Activated CD8-positive, alpha-beta memory T cell treated with anti-CD3 and anti-CD28 coated beads, Interleukin-2, amount 10 ng/mL, durations not matched to agents 7 days and 5 days (primary cell): Measurements from ENCODE around the gene LARP6. TPM values are rescaled to one million over a fixed set of nuclear protein-coding genes. Genes with fewer than 3 reads are reported as not detected.
"Not testable (repeated sequence)": the region's sequence is repeated elsewhere in the genome, so short reads cannot be mapped to it uniquely, and the experiment has no call there.

Experiments
- ATAC-seq: fragments of 150-1000 bp; cut with Tn5 transposase; one replicate; pipeline ENCODE4 v1.10.0; 2021; ENCODE audit warnings: moderate library complexity
- CTCF ChIA-PET: fragments of 350-600 bp; sonication (Branson Sonifier 250); formaldehyde crosslinking; loops from one replicate; lab custom pipeline; 2021; ENCODE audit warnings: antibody characterized with exemption; lab: Charles Lee
- DNase-seq: peaks from one replicate; pipeline ENCODE4 v3.0.0-alpha.2; 2020
- H3K27ac Mint-ChIP-seq: one replicate; pipeline ENCODE4 v1.8.0; 2021; ENCODE audit warnings: mild to moderate bottlenecking, mixed read lengths
- H3K27me3 Mint-ChIP-seq: one replicate; pipeline ENCODE4 v1.8.0; 2021; ENCODE audit warnings: mixed read lengths
- H3K36me3 Mint-ChIP-seq: one replicate; pipeline ENCODE4 v1.8.0; 2021; ENCODE audit warnings: mild to moderate bottlenecking, mixed read lengths
- H3K4me1 Mint-ChIP-seq: one replicate; pipeline ENCODE4 v1.8.0; 2021; ENCODE audit warnings: mixed read lengths
- H3K4me3 Mint-ChIP-seq: one replicate; pipeline ENCODE4 v1.8.0; 2021; ENCODE audit warnings: mild to moderate bottlenecking, moderate library complexity, mixed read lengths
- H3K9me3 Mint-ChIP-seq: one replicate; pipeline ENCODE4 v1.8.0; 2022; ENCODE audit warnings: low read depth, mixed read lengths
- total RNA-seq, 2 experiments: library from RNA; stranded (reverse); gene quantifications; one replicate each; pipeline ENCODE4 v1.2.3, GENCODE V29; 2021

Gene LARP6
- total RNA-seq, 2 experiments from 2014 or later = not detected

GRCh38 chr15:70870051-70870450, 16.1 kb upstream of the LARP6 start:
- CTCF ChIA-PET = interaction anchor here (0.7 kb wide), 1 partner anchor 66 kb away, joined by 3 read pairs; no protein-coding TSS in a partner anchor
- H3K4me1 Mint-ChIP-seq = peaks cover 2% of the 10 kb centered on the region
- DNase-seq (no peak), ATAC-seq (no peak)
- no peak overlapping the region for H3K27ac Mint-ChIP-seq
- H3K36me3 Mint-ChIP-seq = no peaks in the 10 kb centered on the region
- peaks cover 18% of the 10 kb centered on the region for H3K27me3 Mint-ChIP-seq
- H3K4me3 Mint-ChIP-seq = no peak overlapping the region
- no peaks in the 10 kb centered on the region for H3K9me3 Mint-ChIP-seq

GRCh38 chr15:70869346-70869745, 15.4 kb upstream of the LARP6 start:
- CTCF ChIA-PET = interaction anchor here (0.7 kb wide), 1 partner anchor 67 kb away, joined by 3 read pairs; no protein-coding TSS in a partner anchor
- Mint-ChIP-seq H3K27ac (no peak overlapping the region), H3K27me3 (peaks cover 11% of the 10 kb centered on the region), H3K4me3 (no peak overlapping the region), H3K9me3 (no peaks in the 10 kb centered on the region), H3K36me3 (no peaks in the 10 kb centered on the region), H3K4me1 (peaks cover 2% of the 10 kb centered on the region)
- no peak for ATAC-seq
- DNase-seq = no peak

GRCh38 chr15:70867911-70868467, 14.0 kb upstream of the LARP6 start:
- CTCF ChIA-PET = no interaction called here
- Mint-ChIP-seq H3K4me1 (peaks cover 2% of the 10 kb centered on the region), H3K27ac (no peak overlapping the region), H3K36me3 (no peaks in the 10 kb centered on the region), H3K4me3 (no peak overlapping the region), H3K9me3 (no peaks in the 10 kb centered on the region), H3K27me3 (peaks cover 4% of the 10 kb centered on the region)
- no peak for ATAC-seq
- no peak for DNase-seq

- peaks cover 2% of the 10 kb centered on the region for H3K4me1 Mint-ChIP-seq
- DNase-seq (no peak), ATAC-seq (no peak)
- H3K27me3 Mint-ChIP-seq = peaks cover 4% of the 10 kb centered on the region
- no peak overlapping the region for H3K27ac Mint-ChIP-seq
- H3K36me3 Mint-ChIP-seq = no peaks in the 10 kb centered on the region
- no peaks in the 10 kb centered on the region for H3K9me3 Mint-ChIP-seq
- no peak overlapping the region for H3K4me3 Mint-ChIP-seq
- CTCF ChIA-PET = no interaction called here
These were observed 13.2 kb upstream of the LARP6 start for GRCh38 chr15:70866982-70867641.

- CTCF ChIA-PET = no interaction called here
- Mint-ChIP-seq H3K27ac (no peak overlapping the region), H3K9me3 (no peaks in the 10 kb centered on the region), H3K36me3 (no peaks in the 10 kb centered on the region), H3K4me1 (no peaks in the 10 kb centered on the region), H3K27me3 (peaks cover 4% of the 10 kb centered on the region), H3K4me3 (no peak overlapping the region)
- DNase-seq = no peak
- ATAC-seq = no peak
These were observed 9.7 kb upstream of the LARP6 start for GRCh38 chr15:70863450-70864218.

- Mint-ChIP-seq H3K27me3 (peaks cover 20% of the 10 kb centered on the region), H3K36me3 (no peaks in the 10 kb centered on the region), H3K27ac (no peak overlapping the region), H3K4me3 (no peak overlapping the region), H3K9me3 (no peaks in the 10 kb centered on the region), H3K4me1 (no peaks in the 10 kb centered on the region)
- DNase-seq (no peak), ATAC-seq (no peak)
- CTCF ChIA-PET = no interaction called here
These were observed 6.0 kb upstream of the LARP6 start for GRCh38 chr15:70859998-70860397.

GRCh38 chr15:70859322-70859908, 5.5 kb upstream of the LARP6 start:
- CTCF ChIA-PET = no interaction called here
- H3K36me3 Mint-ChIP-seq = no peaks in the 10 kb centered on the region
- H3K27me3 Mint-ChIP-seq = peaks cover 25% of the 10 kb centered on the region
- H3K9me3 Mint-ChIP-seq = no peaks in the 10 kb centered on the region
- DNase-seq (no peak), ATAC-seq (no peak)
- peaks cover 3% of the 10 kb centered on the region for H3K4me1 Mint-ChIP-seq
- H3K4me3 Mint-ChIP-seq = no peak overlapping the region
- H3K27ac Mint-ChIP-seq = no peak overlapping the region

- H3K36me3 Mint-ChIP-seq, ATAC-seq, H3K4me3 Mint-ChIP-seq, H3K4me1 Mint-ChIP-seq, DNase-seq, H3K9me3 Mint-ChIP-seq, CTCF ChIA-PET, H3K27ac Mint-ChIP-seq: not testable (repeated sequence)
- H3K27me3 Mint-ChIP-seq = peaks cover 28% of the 10 kb centered on the region
These were observed 4.8 kb upstream of the LARP6 start for GRCh38 chr15:70858614-70859321.

GRCh38 chr15:70857562-70858285, 3.8 kb upstream of the LARP6 start:
- CTCF ChIA-PET = no interaction called here

GRCh38 chr15:70856884-70857561, 3.1 kb upstream of the LARP6 start:
- peaks cover 8% of the 10 kb centered on the region for H3K4me1 Mint-ChIP-seq
- H3K27ac Mint-ChIP-seq = no peak overlapping the region
- CTCF ChIA-PET = no interaction called here
- H3K36me3 Mint-ChIP-seq = no peaks in the 10 kb centered on the region
- ATAC-seq = no peak
- DNase-seq = no peak
- no peaks in the 10 kb centered on the region for H3K9me3 Mint-ChIP-seq
- peaks cover 42% of the 10 kb centered on the region for H3K27me3 Mint-ChIP-seq
- no peak overlapping the region for H3K4me3 Mint-ChIP-seq

More at GRCh38 chr15:70857562-70858285, 3.8 kb upstream of the LARP6 start:
- Mint-ChIP-seq H3K4me1 (peaks cover 8% of the 10 kb centered on the region), H3K36me3 (no peaks in the 10 kb centered on the region), H3K27ac (no peak overlapping the region), H3K9me3 (no peaks in the 10 kb centered on the region), H3K4me3 (no peak overlapping the region), H3K27me3 (peaks cover 35% of the 10 kb centered on the region)
- DNase-seq (no peak), ATAC-seq (no peak)

- Mint-ChIP-seq H3K9me3 (no peaks in the 10 kb centered on the region), H3K4me3 (no peak overlapping the region), H3K4me1 (peaks cover 8% of the 10 kb centered on the region), H3K27me3 (peaks cover 49% of the 10 kb centered on the region), H3K27ac (no peak overlapping the region), H3K36me3 (no peaks in the 10 kb centered on the region)
- ATAC-seq (no peak), DNase-seq (no peak)
- CTCF ChIA-PET = no interaction called here
These were observed 2.4 kb upstream of the LARP6 start for GRCh38 chr15:70856177-70856883.

GRCh38 chr15:70855764-70856163, 1.8 kb upstream of the LARP6 start:
- DNase-seq (no peak), ATAC-seq (no peak)
- Mint-ChIP-seq H3K4me3 (no peak overlapping the region), H3K4me1 (peaks cover 8% of the 10 kb centered on the region), H3K27ac (no peak overlapping the region), H3K27me3 (peaks cover 53% of the 10 kb centered on the region), H3K9me3 (no peaks in the 10 kb centered on the region), H3K36me3 (no peaks in the 10 kb centered on the region)
- CTCF ChIA-PET = no interaction called here
